GM12865 (cell line): ENCODE data around the gene EDIL3.
"Not testable (repeated sequence)": the region's sequence is repeated elsewhere in the genome, so short reads cannot be mapped to it uniquely, and the experiment has no call there.

Experiments
- DNase-seq: peaks from one replicate; pipeline ENCODE4 v3.0.0; 2010; ENCODE audit warnings: low read depth
- H3K4me3 ChIP-seq: 2 replicates; pipeline ENCODE4 v1.5.1; 2011; ENCODE audit warnings: mild to moderate bottlenecking, low read depth, low read length, control low read depth
- CTCF ChIP-seq: IDR thresholded peaks from 2 replicates; pipeline ENCODE4 v1.5.1; 2011; ENCODE audit warnings: low read length, control low read depth, low read depth, inconsistent platforms; ENCODE audit not compliant: insufficient read depth; ENCODE audit errors: missing control alignments

Gene EDIL3

GRCh38 chr5:84162695-84163094, 222.0 kb downstream of the EDIL3 start:
- H3K4me3 ChIP-seq, result no peak overlapping the region
- DNase-seq, result no peak
- TF ChIP-seq CTCF, result no peak

GRCh38 chr5:84160650-84161049, 224.0 kb downstream of the EDIL3 start:
- H3K4me3 ChIP-seq, result not testable (repeated sequence)

GRCh38 chr5:84149094-84149493, 235.6 kb downstream of the EDIL3 start:
- H3K4me3 ChIP-seq, result no peak overlapping the region
- TF ChIP-seq CTCF, result no peak
- DNase-seq, result no peak

More at GRCh38 chr5:84160650-84161049, 224.0 kb downstream of the EDIL3 start:
- DNase-seq, result not testable (repeated sequence)

- no peak overlapping the region for H3K4me3 ChIP-seq
- no peak for TF ChIP-seq CTCF
- no peak for DNase-seq
Measured at GRCh38 chr5:84148651-84149050, 236.0 kb downstream of the EDIL3 start.

GRCh38 chr5:84137541-84137940, 247.1 kb downstream of the EDIL3 start:
- H3K4me3 ChIP-seq, result no peak overlapping the region
- DNase-seq, result no peak
- TF ChIP-seq CTCF, result no peak

GRCh38 chr5:84131372-84131771, 253.3 kb downstream of the EDIL3 start:
- no peak for DNase-seq
- TF ChIP-seq CTCF, result no peak
- no peak overlapping the region for H3K4me3 ChIP-seq

GRCh38 chr5:84130006-84130580, 254.6 kb downstream of the EDIL3 start:
- no peak for DNase-seq
- no peak for TF ChIP-seq CTCF

GRCh38 chr5:84125216-84125615, 259.5 kb downstream of the EDIL3 start:
- no peak for DNase-seq
- no peak overlapping the region for H3K4me3 ChIP-seq

More at GRCh38 chr5:84130006-84130580, 254.6 kb downstream of the EDIL3 start:
- H3K4me3 ChIP-seq, result no peak overlapping the region

More at GRCh38 chr5:84125216-84125615, 259.5 kb downstream of the EDIL3 start:
- TF ChIP-seq CTCF, result no peak
